Neural progenitor cell (in vitro differentiated cells): ENCODE data around the gene VTA1. TPM values are rescaled to one million over a fixed set of nuclear protein-coding genes. Genes with fewer than 3 reads are reported as not detected.

Experiments
- DNase-seq: peaks from one replicate; pipeline ENCODE4 v3.0.0-alpha.2; 2016; ENCODE audit warnings: low spot score
- H2AFZ ChIP-seq: fragments of 200-600 bp; sonication (generic); replicated peaks from 2 replicates; pipeline ENCODE4 v1.6.1; 2016; ENCODE audit warnings: antibody characterized with exemption
- H3F3A ChIP-seq: fragments of 200-600 bp; sonication (generic); 2 replicates; pipeline ENCODE4 v1.6.1; 2016; ENCODE audit warnings: antibody characterized with exemption, low read depth
- H3K27ac ChIP-seq: fragments of 200-600 bp; sonication (generic); 2 replicates; pipeline ENCODE4 v1.5.1; 2016; ENCODE audit warnings: mild to moderate bottlenecking
- H3K27me3 ChIP-seq: fragments of 200-600 bp; sonication (generic); 2 replicates; pipeline ENCODE4 v1.6.1; 2016; ENCODE audit warnings: mild to moderate bottlenecking, moderate library complexity
- H3K36me3 ChIP-seq: fragments of 200-600 bp; sonication (generic); 2 replicates; pipeline ENCODE4 v1.5.1; 2016
- H3K4me1 ChIP-seq: fragments of 200-600 bp; sonication (generic); 2 replicates; pipeline ENCODE4 v1.6.1; 2016; ENCODE audit warnings: mixed run types
- H3K4me2 ChIP-seq: fragments of 200-600 bp; sonication (generic); 2 replicates; pipeline ENCODE4 v1.6.1; 2016
- H3K4me3 ChIP-seq: fragments of 200-600 bp; sonication (generic); 2 replicates; pipeline ENCODE4 v1.5.1; 2016
- H3K79me2 ChIP-seq: fragments of 200-600 bp; sonication (generic); 2 replicates; pipeline ENCODE4 v1.6.1; 2016; ENCODE audit warnings: low read depth
- H3K9ac ChIP-seq: fragments of 200-600 bp; sonication (generic); 2 replicates; pipeline ENCODE4 v1.6.1; 2016
- H3K9me3 ChIP-seq: fragments of 200-600 bp; sonication (generic); 2 replicates; pipeline ENCODE4 v1.5.1; 2016; ENCODE audit warnings: low read depth
- H4K20me1 ChIP-seq: fragments of 200-600 bp; sonication (generic); 2 replicates; pipeline ENCODE4 v1.6.1; 2016; ENCODE audit warnings: low read depth
- H3K27ac Mint-ChIP-seq: 3 replicates; pipeline ENCODE4 v1.8.0; 2021; ENCODE audit warnings: mixed read lengths
- H3K27me3 Mint-ChIP-seq: 2 replicates; pipeline ENCODE4 v1.8.0; 2022; ENCODE audit warnings: low read depth, mild to moderate bottlenecking, inconsistent platforms, moderate library complexity, mixed read lengths; ENCODE audit not compliant: insufficient read depth
- H3K36me3 Mint-ChIP-seq: 3 replicates; pipeline ENCODE4 v1.8.0; 2021; ENCODE audit warnings: mixed read lengths
- H3K4me1 Mint-ChIP-seq: 3 replicates; pipeline ENCODE4 v1.8.0; 2021; ENCODE audit warnings: mixed read lengths
- H3K4me3 Mint-ChIP-seq: 3 replicates; pipeline ENCODE4 v1.8.0; 2021; ENCODE audit warnings: mild to moderate bottlenecking, moderate library complexity, mixed read lengths
- H3K9me3 Mint-ChIP-seq: 3 replicates; pipeline ENCODE4 v1.8.0; 2020; ENCODE audit warnings: mixed read lengths
- CTCF ChIP-seq: fragments of 200-600 bp; sonication (generic); IDR thresholded peaks from 2 replicates; pipeline ENCODE4 v1.5.1; 2017; ENCODE audit warnings: antibody characterized with exemption, mild to moderate bottlenecking
- EZH2 ChIP-seq: fragments of 200-600 bp; sonication (generic); IDR thresholded peaks from 2 replicates; pipeline ENCODE4 v1.6.1; 2017; ENCODE audit warnings: antibody characterized with exemption, mild to moderate bottlenecking, moderate library complexity
- EZH2phosphoT487 ChIP-seq: fragments of 200-600 bp; sonication (generic); IDR thresholded peaks from 2 replicates; pipeline ENCODE4 v1.6.1; 2017; ENCODE audit warnings: antibody characterized with exemption
- total RNA-seq: library from RNA; depleted of rRNA; stranded (reverse); fragments of >200 nt; gene quantifications from 2 replicates; pipeline ENCODE4 v1.2.3, GENCODE V29; 2015; ENCODE audit warnings: low replicate concordance

The VTA1 gene
- total RNA-seq, 1 donor from 2014 or later: 92.6 TPM

GRCh38 chr6:142246960-142247359 lies 99.9 kb downstream of the VTA1 start:
- TF ChIP-seq EZH2 (no peak), CTCF (no peak), EZH2phosphoT487 (no peak)
- H3K4me2 ChIP-seq: no peak overlapping the region
- no peak overlapping the region for H3K9ac ChIP-seq
- H3K27me3 Mint-ChIP-seq: peaks cover 3% of the 10 kb centered on the region
- no peaks in the 10 kb centered on the region for H3K9me3 Mint-ChIP-seq
- H3K27ac ChIP-seq: no peak overlapping the region
- no peaks in the 10 kb centered on the region for H3K27me3 ChIP-seq
- H3K9me3 ChIP-seq: no peaks in the 10 kb centered on the region
- no peak for DNase-seq
- H3F3A ChIP-seq: no peaks in the 10 kb centered on the region
- H3K4me3 ChIP-seq: no peak overlapping the region
- no peak overlapping the region for H3K27ac Mint-ChIP-seq
- no peaks in the 10 kb centered on the region for H3K36me3 ChIP-seq
- no peaks in the 10 kb centered on the region for H3K4me1 Mint-ChIP-seq
- no peaks in the 10 kb centered on the region for H3K4me1 ChIP-seq
- no peak overlapping the region for H2AFZ ChIP-seq
- H3K36me3 Mint-ChIP-seq: no peaks in the 10 kb centered on the region
- H4K20me1 ChIP-seq: no peaks in the 10 kb centered on the region
- no peaks in the 10 kb centered on the region for H3K79me2 ChIP-seq
- no peak overlapping the region for H3K4me3 Mint-ChIP-seq

- Histone ChIP-seq H3K4me1 (no peaks in the 10 kb centered on the region), H3K27ac (no peak overlapping the region), H4K20me1 (no peaks in the 10 kb centered on the region), H3K27me3 (no peaks in the 10 kb centered on the region), H3K36me3 (no peaks in the 10 kb centered on the region), H3K4me2 (no peak overlapping the region), H3K79me2 (no peaks in the 10 kb centered on the region), H3K4me3 (no peak overlapping the region), H3K9ac (no peak overlapping the region), H2AFZ (no peak overlapping the region), H3K9me3 (no peaks in the 10 kb centered on the region), H3F3A (no peaks in the 10 kb centered on the region)
- no peak for DNase-seq
- H3K27ac Mint-ChIP-seq: no peak overlapping the region
- peaks cover 3% of the 10 kb centered on the region for H3K4me1 Mint-ChIP-seq
- no peaks in the 10 kb centered on the region for H3K9me3 Mint-ChIP-seq
- H3K36me3 Mint-ChIP-seq: no peaks in the 10 kb centered on the region
- no peak overlapping the region for H3K4me3 Mint-ChIP-seq
- peaks cover 3% of the 10 kb centered on the region for H3K27me3 Mint-ChIP-seq
- TF ChIP-seq EZH2 (no peak), EZH2phosphoT487 (no peak), CTCF (no peak)
Observed at GRCh38 chr6:142249266-142249665, 102.2 kb downstream of the VTA1 start.

- no peaks in the 10 kb centered on the region for H3K79me2 ChIP-seq
- Mint-ChIP-seq H3K4me3 (no peak overlapping the region), H3K4me1 (peaks cover 3% of the 10 kb centered on the region), H3K36me3 (no peaks in the 10 kb centered on the region), H3K27ac (no peak overlapping the region), H3K9me3 (no peaks in the 10 kb centered on the region), H3K27me3 (peaks cover 3% of the 10 kb centered on the region)
- no peaks in the 10 kb centered on the region for H3K9me3 ChIP-seq
- no peak overlapping the region for H2AFZ ChIP-seq
- no peak overlapping the region for H3K9ac ChIP-seq
- no peak overlapping the region for H3K27ac ChIP-seq
- H3K4me1 ChIP-seq: no peaks in the 10 kb centered on the region
- no peak overlapping the region for H3K4me2 ChIP-seq
- no peak for DNase-seq
- no peaks in the 10 kb centered on the region for H3K27me3 ChIP-seq
- H3F3A ChIP-seq: no peaks in the 10 kb centered on the region
- no peaks in the 10 kb centered on the region for H4K20me1 ChIP-seq
- no peaks in the 10 kb centered on the region for H3K36me3 ChIP-seq
- TF ChIP-seq CTCF (no peak), EZH2 (no peak), EZH2phosphoT487 (no peak)
- no peak overlapping the region for H3K4me3 ChIP-seq
Observed at GRCh38 chr6:142251930-142252445, 104.9 kb downstream of the VTA1 start.
